ENCODE measurements around the gene FGF18.

GRCh38 chr5:171432583-171433351 is 13.3 kb downstream of the FGF18 start:
- TF ChIP-seq POLR2AphosphoS5 (IDR thresholded peaks at IDR 0.05; ENCODE audit: low read depth, low read length) (no peak), TAF1 (IDR thresholded peaks at IDR 0.05; ENCODE audit: borderline replicate concordance, insufficient read depth, low read length) (no peak), FOXP2 (optimal IDR thresholded peaks at IDR 0.05; ENCODE audit: borderline replicate concordance, extremely low read depth, extremely low read length, insufficient read depth) (no peak)
